Panc1 (cell line): ENCODE measurements around the gene ZBTB20.

Source experiments
- POLR2AphosphoS5 ChIP-seq: IDR thresholded peaks from 2 replicates; pipeline ENCODE4 v1.6.1; 2012; ENCODE audit warnings: mild to moderate bottlenecking, low read depth, low read length, moderate library complexity
- TF ChIP-seq, protein P1 (sequence below): fragments of 450-650 bp; IDR thresholded peaks from 2 replicates; pipeline ENCODE4 v1.5.1; 2017; ENCODE audit warnings: mild to moderate bottlenecking
- TF ChIP-seq, protein P2 (sequence below), 2 experiments: IDR thresholded peaks; 2 replicates each; pipeline ENCODE4 v1.6.1; 2011 to 2012; ENCODE audit warnings: low read depth in 2 of 2, control low read depth in 1 of 2, low read length in 1 of 2, mild to moderate bottlenecking in 1 of 2, moderate library complexity in 1 of 2; ENCODE audit not compliant: insufficient read depth in 1 of 2

DNA sequence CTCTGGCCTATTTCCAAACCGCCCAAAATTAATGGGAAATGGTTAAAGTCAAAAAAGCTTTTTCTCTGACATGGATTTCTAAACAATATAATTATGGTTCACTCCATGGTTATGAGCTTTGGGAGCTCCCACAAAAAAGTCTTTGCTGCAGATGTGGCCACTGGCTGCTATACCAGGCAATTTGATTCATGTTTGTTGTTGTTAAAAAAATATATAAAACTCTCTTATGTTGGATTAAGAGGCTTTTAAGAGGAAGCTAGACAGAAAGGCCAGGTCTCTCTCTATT, 594.6 kb downstream of the ZBTB20 start:
- TF ChIP-seq, protein P1, sequence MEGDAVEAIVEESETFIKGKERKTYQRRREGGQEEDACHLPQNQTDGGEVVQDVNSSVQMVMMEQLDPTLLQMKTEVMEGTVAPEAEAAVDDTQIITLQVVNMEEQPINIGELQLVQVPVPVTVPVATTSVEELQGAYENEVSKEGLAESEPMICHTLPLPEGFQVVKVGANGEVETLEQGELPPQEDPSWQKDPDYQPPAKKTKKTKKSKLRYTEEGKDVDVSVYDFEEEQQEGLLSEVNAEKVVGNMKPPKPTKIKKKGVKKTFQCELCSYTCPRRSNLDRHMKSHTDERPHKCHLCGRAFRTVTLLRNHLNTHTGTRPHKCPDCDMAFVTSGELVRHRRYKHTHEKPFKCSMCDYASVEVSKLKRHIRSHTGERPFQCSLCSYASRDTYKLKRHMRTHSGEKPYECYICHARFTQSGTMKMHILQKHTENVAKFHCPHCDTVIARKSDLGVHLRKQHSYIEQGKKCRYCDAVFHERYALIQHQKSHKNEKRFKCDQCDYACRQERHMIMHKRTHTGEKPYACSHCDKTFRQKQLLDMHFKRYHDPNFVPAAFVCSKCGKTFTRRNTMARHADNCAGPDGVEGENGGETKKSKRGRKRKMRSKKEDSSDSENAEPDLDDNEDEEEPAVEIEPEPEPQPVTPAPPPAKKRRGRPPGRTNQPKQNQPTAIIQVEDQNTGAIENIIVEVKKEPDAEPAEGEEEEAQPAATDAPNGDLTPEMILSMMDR: no peak
- TF ChIP-seq, protein P2, sequence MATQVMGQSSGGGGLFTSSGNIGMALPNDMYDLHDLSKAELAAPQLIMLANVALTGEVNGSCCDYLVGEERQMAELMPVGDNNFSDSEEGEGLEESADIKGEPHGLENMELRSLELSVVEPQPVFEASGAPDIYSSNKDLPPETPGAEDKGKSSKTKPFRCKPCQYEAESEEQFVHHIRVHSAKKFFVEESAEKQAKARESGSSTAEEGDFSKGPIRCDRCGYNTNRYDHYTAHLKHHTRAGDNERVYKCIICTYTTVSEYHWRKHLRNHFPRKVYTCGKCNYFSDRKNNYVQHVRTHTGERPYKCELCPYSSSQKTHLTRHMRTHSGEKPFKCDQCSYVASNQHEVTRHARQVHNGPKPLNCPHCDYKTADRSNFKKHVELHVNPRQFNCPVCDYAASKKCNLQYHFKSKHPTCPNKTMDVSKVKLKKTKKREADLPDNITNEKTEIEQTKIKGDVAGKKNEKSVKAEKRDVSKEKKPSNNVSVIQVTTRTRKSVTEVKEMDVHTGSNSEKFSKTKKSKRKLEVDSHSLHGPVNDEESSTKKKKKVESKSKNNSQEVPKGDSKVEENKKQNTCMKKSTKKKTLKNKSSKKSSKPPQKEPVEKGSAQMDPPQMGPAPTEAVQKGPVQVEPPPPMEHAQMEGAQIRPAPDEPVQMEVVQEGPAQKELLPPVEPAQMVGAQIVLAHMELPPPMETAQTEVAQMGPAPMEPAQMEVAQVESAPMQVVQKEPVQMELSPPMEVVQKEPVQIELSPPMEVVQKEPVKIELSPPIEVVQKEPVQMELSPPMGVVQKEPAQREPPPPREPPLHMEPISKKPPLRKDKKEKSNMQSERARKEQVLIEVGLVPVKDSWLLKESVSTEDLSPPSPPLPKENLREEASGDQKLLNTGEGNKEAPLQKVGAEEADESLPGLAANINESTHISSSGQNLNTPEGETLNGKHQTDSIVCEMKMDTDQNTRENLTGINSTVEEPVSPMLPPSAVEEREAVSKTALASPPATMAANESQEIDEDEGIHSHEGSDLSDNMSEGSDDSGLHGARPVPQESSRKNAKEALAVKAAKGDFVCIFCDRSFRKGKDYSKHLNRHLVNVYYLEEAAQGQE (IDR thresholded peaks at IDR 0.05; ENCODE audit: insufficient read depth in 1 of 2, low read depth in 2 of 2, low read length in 1 of 2): no peak
- no peak for TF ChIP-seq POLR2AphosphoS5
